ENCODE results near the gene TMED9. TPM values are rescaled to one million over a fixed set of nuclear protein-coding genes. Genes with fewer than 3 reads are reported as not detected.

TMED9 gene
- total and polyA plus RNA-seq, 9 of the 15 experiments (the other 6 are each of a cell fraction or from before 2014, with no cell fraction given): 43.7 to 301 (median 90.0) TPM

GRCh38 chr5:177545487-177546257, 46.3 kb upstream of the TMED9 start:
- H3K4me2 ChIP-seq (ENCODE audit: insufficient read depth, low read length): no peak overlapping the region
- no TSS peak for BruUV-seq (replicated peaks)
- 63% methylated on average over 4 of the region's 4 CpGs for WGBS (ENCODE audit: insufficient coverage, low coverage, missing lambda C conversion rate)
- peaks cover 4% of the 10 kb centered on the region; the same call in 1 of the 2 replicates for H4K20me1 ChIP-seq (replicated peaks; ENCODE audit: control insufficient read depth, insufficient read depth, low read length)
- in situ Hi-C loops (cut with MboI): no loop called here
- peaks cover 0 to 9% of the 10 kb centered on the region in 2 experiments; a peak in 4 of 5 replicates for H3K4me1 ChIP-seq (replicated peaks in 1 of 2; ENCODE audit: control insufficient read depth in 2 of 2, insufficient read depth in 2 of 2, low read length in 2 of 2)
- no peaks in the 10 kb centered on the region for H3K9me1 ChIP-seq (ENCODE audit: control insufficient read depth, insufficient read depth, low read length)
- FAIRE-seq: peak; percentile 37
- DNase-seq (ENCODE audit: extremely low read depth in 1 of 4, low spot score in 3 of 4): no peak
- no peaks in the 10 kb centered on the region for H3K27me3 ChIP-seq (ENCODE audit: control insufficient read depth in 2 of 2, insufficient read depth in 2 of 2, low read length in 2 of 2)
- peak overlapping the region in 1 of 2 experiments; percentile 10; a peak in 1 of 4 replicates for H3K9ac ChIP-seq (ENCODE audit: insufficient read depth in 1 of 2, low read depth in 2 of 2, low read length in 2 of 2)
- peaks cover 54% of the 10 kb centered on the region; the same call in 2 of the 3 replicates for H3K36me3 ChIP-seq (ENCODE audit: control insufficient read depth, insufficient read depth, low read length)
- H3K79me2 ChIP-seq (ENCODE audit: control insufficient read depth, insufficient read depth, low read length): peaks cover 49% of the 10 kb centered on the region
- no peak overlapping the region for H2AFZ ChIP-seq (ENCODE audit: low read depth, low read length)
- CTCF ChIA-PET (ENCODE audit: low intra/inter-chr PET ratio): no interaction called here
- no peak overlapping the region for H3K4me3 ChIP-seq
- no peaks in the 10 kb centered on the region for H3K9me3 ChIP-seq (replicated peaks; ENCODE audit: control insufficient read depth, insufficient read depth, low read depth, low read length)
- ATAC-seq: peak; percentile 64
- peak overlapping the region; percentile 6; the same call in 1 of the 3 replicates for H3K27ac ChIP-seq (ENCODE audit: extremely low read depth, low read depth, low read length)
- POLR2A ChIA-PET: interaction anchor here (0.6 to 4.3 kb wide), 10 partner anchors 8 to 75 kb away, joined by 3 to 28 read pairs (median 4); partner anchors contain the start of gene FAM193B
- intact Hi-C loops (cut with micrococcal nuclease): loop anchor here (2.0 kb wide), 1 partner anchor 29 kb away; the partner anchor contains the start of gene DDX41
- no peak for TF ChIP-seq ARID3A (IDR thresholded peaks at IDR 0.05; ENCODE audit: borderline replicate concordance, low read depth, low read length)
- peak; percentile 73 for TF ChIP-seq JUND (IDR thresholded peaks at IDR 0.05; ENCODE audit: borderline replicate concordance, low read depth, low read length)
- TF ChIP-seq JUND (tag; IDR thresholded peaks at IDR 0.05; ENCODE audit: borderline replicate concordance, low read depth, low read length): no peak
- TF ChIP-seq CXXC5 (CRISPR knock-in tag; IDR thresholded peaks at IDR 0.05): peak; percentile 32; the same call in 1 of the 2 replicates
- no peak for TF ChIP-seq ZNF217 (CRISPR knock-in tag; IDR thresholded peaks at IDR 0.05)
- peak; percentile 93 for TF ChIP-seq ATF3 (IDR thresholded peaks at IDR 0.05)
- TF ChIP-seq ATF3 (CRISPR knock-in tag; conservative IDR thresholded peaks at IDR 0.05): no peak
- peak; percentile 32; the same call in 1 of the 2 replicates for TF ChIP-seq SMARCA4 (IDR thresholded peaks at IDR 0.05)
- TF ChIP-seq CEBPG (CRISPR knock-in tag; IDR thresholded peaks at IDR 0.05): peak; percentile 66; the same call in 1 of the 2 replicates
- TF ChIP-seq CEBPG (tag; conservative IDR thresholded peaks at IDR 0.05 in 1 of 2, IDR thresholded peaks at IDR 0.05 in 1 of 2): peak; percentile 97 to 99
- TF ChIP-seq ZNF589 (CRISPR knock-in tag; IDR thresholded peaks at IDR 0.05; ENCODE audit: low read depth): peak; percentile 54; the same call in 1 of the 2 replicates
- TF ChIP-seq, protein P1, sequence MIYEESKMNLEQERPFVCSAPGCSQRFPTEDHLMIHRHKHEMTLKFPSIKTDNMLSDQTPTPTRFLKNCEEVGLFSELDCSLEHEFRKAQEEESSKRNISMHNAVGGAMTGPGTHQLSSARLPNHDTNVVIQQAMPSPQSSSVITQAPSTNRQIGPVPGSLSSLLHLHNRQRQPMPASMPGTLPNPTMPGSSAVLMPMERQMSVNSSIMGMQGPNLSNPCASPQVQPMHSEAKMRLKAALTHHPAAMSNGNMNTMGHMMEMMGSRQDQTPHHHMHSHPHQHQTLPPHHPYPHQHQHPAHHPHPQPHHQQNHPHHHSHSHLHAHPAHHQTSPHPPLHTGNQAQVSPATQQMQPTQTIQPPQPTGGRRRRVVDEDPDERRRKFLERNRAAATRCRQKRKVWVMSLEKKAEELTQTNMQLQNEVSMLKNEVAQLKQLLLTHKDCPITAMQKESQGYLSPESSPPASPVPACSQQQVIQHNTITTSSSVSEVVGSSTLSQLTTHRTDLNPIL (CRISPR knock-in tag; IDR thresholded peaks at IDR 0.05): no peak
- TF ChIP-seq ZNF431 (CRISPR knock-in tag; IDR thresholded peaks at IDR 0.05): no peak
- no peak for TF ChIP-seq POLR2AphosphoS2 (IDR thresholded peaks at IDR 0.05; ENCODE audit: low read length)
- no peak for TF ChIP-seq RNF2 (IDR thresholded peaks at IDR 0.05)
- peak; percentile 43 to 70; a peak in 2 of 4 replicates for TF ChIP-seq TRIM24 (IDR thresholded peaks at IDR 0.05)
- peak; percentile 87 for TF ChIP-seq ZNF384 (IDR thresholded peaks at IDR 0.05; ENCODE audit: low read depth, low read length)
- no peak for TF ChIP-seq ILK (tag; IDR thresholded peaks at IDR 0.05; ENCODE audit: borderline replicate concordance, low read depth)
- TF ChIP-seq ADNP (tag; IDR thresholded peaks at IDR 0.05): no peak

Data from K562 (cell line).